SK-N-SH treated with all-trans-retinoic acid at 6 μM for 48 hours (cell line): ENCODE results near the gene RALBP1.

Experiments
- ARNTL ChIP-seq: fragments of 450-650 bp; formaldehyde crosslinking; IDR thresholded peaks from 2 replicates; pipeline ENCODE4 v1.5.0; 2020; ENCODE audit warnings: low read depth, mild to moderate bottlenecking, moderate library complexity, borderline replicate concordance
- ESRRG ChIP-seq: fragments of 250-450 bp; sonication (Bioruptor Pico); IDR thresholded peaks from 2 replicates; pipeline ENCODE4 v1.6.1; 2021; ENCODE audit warnings: mild to moderate bottlenecking
- OSR1 ChIP-seq: fragments of 250-450 bp; sonication (Bioruptor Pico); IDR thresholded peaks from 2 replicates; pipeline ENCODE4 v1.8.0; 2022; ENCODE audit warnings: moderate library complexity, mild to moderate bottlenecking, inconsistent platforms
- PPARA ChIP-seq: fragments of 250-450 bp; sonication (Bioruptor Pico); IDR thresholded peaks from 2 replicates; pipeline ENCODE4 v1.5.0; 2020; ENCODE audit warnings: mild to moderate bottlenecking, borderline replicate concordance
- TCF4 ChIP-seq: fragments of 250-450 bp; sonication (Bioruptor Pico); IDR thresholded peaks from 2 replicates; pipeline ENCODE4 v1.8.0; 2021; ENCODE audit warnings: mild to moderate bottlenecking, moderate library complexity, borderline replicate concordance
- ZFP30 ChIP-seq: fragments of 450-650 bp; formaldehyde crosslinking; IDR thresholded peaks from 2 replicates; pipeline ENCODE4 v1.5.0; 2022; ENCODE audit warnings: mild to moderate bottlenecking, moderate library complexity
- TF ChIP-seq, protein P1 (sequence below): fragments of 250-450 bp; sonication (Bioruptor Pico); IDR thresholded peaks from 2 replicates; pipeline ENCODE4 v1.5.1; 2021; ENCODE audit warnings: mild to moderate bottlenecking, moderate library complexity
- TF ChIP-seq, protein P2 (sequence below): fragments of 250-450 bp; sonication (Bioruptor Pico); IDR thresholded peaks from 2 replicates; pipeline ENCODE4 v1.8.0; 2020; ENCODE audit warnings: mild to moderate bottlenecking, moderate library complexity, borderline replicate concordance

GRCh38 chr18:9574473-9575115 lies 99.3 kb downstream of the RALBP1 start:
- TF ChIP-seq PPARA (no peak), OSR1 (no peak), ZFP30 (CRISPR knock-in tag) (no peak), ARNTL (no peak), TCF4 (CRISPR knock-in tag) (no peak), ESRRG (CRISPR knock-in tag) (no peak)
- TF ChIP-seq, protein P1, sequence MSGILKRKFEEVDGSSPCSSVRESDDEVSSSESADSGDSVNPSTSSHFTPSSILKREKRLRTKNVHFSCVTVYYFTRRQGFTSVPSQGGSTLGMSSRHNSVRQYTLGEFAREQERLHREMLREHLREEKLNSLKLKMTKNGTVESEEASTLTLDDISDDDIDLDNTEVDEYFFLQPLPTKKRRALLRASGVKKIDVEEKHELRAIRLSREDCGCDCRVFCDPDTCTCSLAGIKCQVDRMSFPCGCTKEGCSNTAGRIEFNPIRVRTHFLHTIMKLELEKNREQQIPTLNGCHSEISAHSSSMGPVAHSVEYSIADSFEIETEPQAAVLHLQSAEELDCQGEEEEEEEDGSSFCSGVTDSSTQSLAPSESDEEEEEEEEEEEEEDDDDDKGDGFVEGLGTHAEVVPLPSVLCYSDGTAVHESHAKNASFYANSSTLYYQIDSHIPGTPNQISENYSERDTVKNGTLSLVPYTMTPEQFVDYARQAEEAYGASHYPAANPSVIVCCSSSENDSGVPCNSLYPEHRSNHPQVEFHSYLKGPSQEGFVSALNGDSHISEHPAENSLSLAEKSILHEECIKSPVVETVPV (CRISPR knock-in tag) = no peak
- TF ChIP-seq, protein P2, sequence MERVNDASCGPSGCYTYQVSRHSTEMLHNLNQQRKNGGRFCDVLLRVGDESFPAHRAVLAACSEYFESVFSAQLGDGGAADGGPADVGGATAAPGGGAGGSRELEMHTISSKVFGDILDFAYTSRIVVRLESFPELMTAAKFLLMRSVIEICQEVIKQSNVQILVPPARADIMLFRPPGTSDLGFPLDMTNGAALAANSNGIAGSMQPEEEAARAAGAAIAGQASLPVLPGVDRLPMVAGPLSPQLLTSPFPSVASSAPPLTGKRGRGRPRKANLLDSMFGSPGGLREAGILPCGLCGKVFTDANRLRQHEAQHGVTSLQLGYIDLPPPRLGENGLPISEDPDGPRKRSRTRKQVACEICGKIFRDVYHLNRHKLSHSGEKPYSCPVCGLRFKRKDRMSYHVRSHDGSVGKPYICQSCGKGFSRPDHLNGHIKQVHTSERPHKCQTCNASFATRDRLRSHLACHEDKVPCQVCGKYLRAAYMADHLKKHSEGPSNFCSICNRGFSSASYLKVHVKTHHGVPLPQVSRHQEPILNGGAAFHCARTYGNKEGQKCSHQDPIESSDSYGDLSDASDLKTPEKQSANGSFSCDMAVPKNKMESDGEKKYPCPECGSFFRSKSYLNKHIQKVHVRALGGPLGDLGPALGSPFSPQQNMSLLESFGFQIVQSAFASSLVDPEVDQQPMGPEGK (CRISPR knock-in tag) = no peak
